ENCODE measurements around the gene ARMCX6.

- TF ChIP-seq POLR2AphosphoS5 (IDR thresholded peaks at IDR 0.05; ENCODE audit: low read depth) (no peak), CTCF (IDR thresholded peaks at IDR 0.05; ENCODE audit: insufficient read depth, low read length) (no peak), GABPA (IDR thresholded peaks at IDR 0.05; ENCODE audit: low read depth) (no peak)
Observed at GRCh38 chrX:101617211-101618191, at the start of gene ARMCX6.
